BJ (cell line): Measurements from ENCODE around the gene RIPK1. TPM values are rescaled to one million over a fixed set of nuclear protein-coding genes. Genes with fewer than 3 reads are reported as not detected.

ENCODE experiments used
- CTCF ChIA-PET: fragments of 350-600 bp; formaldehyde crosslinking; extraction: SDS; loops from one replicate; lab custom pipeline; 2021; ENCODE audit warnings: antibody characterized with exemption, inconsistent platforms; lab: Yijun Ruan, JAX
- POLR2A ChIA-PET: fragments of 300-600 bp; sonication (Branson Sonifier 250); formaldehyde crosslinking; extraction: SDS; loops from one replicate; lab custom pipeline; 2021; ENCODE audit warnings: antibody characterized with exemption; lab: Charles Lee
- DNase-seq: peaks from one replicate; pipeline ENCODE4 v3.0.0-alpha.2; 2011; ENCODE audit warnings: low read depth
- H3K27me3 ChIP-seq: 2 replicates; pipeline ENCODE4 v1.6.0; 2011; ENCODE audit warnings: low read length; ENCODE audit not compliant: control insufficient read depth, insufficient read depth
- H3K36me3 ChIP-seq: 2 replicates; pipeline ENCODE4 v1.5.1; 2011; ENCODE audit warnings: low read length; ENCODE audit not compliant: control insufficient read depth, insufficient read depth
- H3K4me3 ChIP-seq: 2 replicates; pipeline ENCODE4 v1.5.1; 2011; ENCODE audit warnings: low read depth, mild to moderate bottlenecking, control low read depth, low read length
- CTCF ChIP-seq: IDR thresholded peaks from 2 replicates; pipeline ENCODE4 v1.5.1; 2011; ENCODE audit warnings: low read depth, mild to moderate bottlenecking, control low read depth, inconsistent platforms, low read length, moderate library complexity; ENCODE audit not compliant: insufficient read depth
- polyA plus RNA-seq: library from polyadenylated mRNA; depleted of rRNA; stranded (reverse); fragments of >200 nt; gene quantifications from 2 replicates; pipeline ENCODE4 v1.2.3, GENCODE V29; 2011

The RIPK1 gene
- polyA plus RNA-seq, 1 experiment = 19.5 TPM

DNA sequence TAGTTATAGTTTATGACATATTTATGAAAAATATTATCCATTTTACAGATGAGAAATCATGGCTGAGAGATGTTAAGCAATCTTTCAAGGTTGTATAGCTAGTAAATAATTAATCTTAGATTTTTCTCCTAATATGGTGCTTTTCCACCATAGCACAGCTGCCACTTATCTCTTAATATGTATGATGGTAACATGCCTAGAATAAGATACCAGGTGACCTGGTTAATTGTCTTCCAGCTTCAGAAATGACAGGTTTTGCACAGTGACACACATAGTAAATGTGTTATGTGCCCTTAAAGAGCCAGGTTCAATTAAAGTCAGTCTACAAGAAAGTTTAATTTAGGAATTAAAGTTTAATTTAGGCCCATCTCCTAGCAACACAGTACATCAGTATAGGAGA, 74.2 kb downstream of the RIPK1 start:
- TF ChIP-seq CTCF = no peak
- POLR2A ChIA-PET = no interaction called here
- DNase-seq = no peak
- no peaks in the 10 kb centered on the region for H3K27me3 ChIP-seq
- CTCF ChIA-PET = no interaction called here
- 0 out of 2 replicates have a peak, but pooled peaks cover 5% of the 10 kb centered on the region for H3K36me3 ChIP-seq
- H3K4me3 ChIP-seq = no peak overlapping the region

GRCh38 chr6:3143158-3143557, 74.9 kb downstream of the RIPK1 start:
- POLR2A ChIA-PET = no interaction called here
- CTCF ChIA-PET = interaction anchor here (1.0 kb wide), 1 partner anchor 108 kb away, joined by 3 read pairs; no protein-coding TSS in a partner anchor
- Histone ChIP-seq H3K27me3 (no peaks in the 10 kb centered on the region), H3K36me3 (peaks cover 7% of the 10 kb centered on the region; the same call in 1 of the 2 replicates), H3K4me3 (no peak overlapping the region)
- no peak for DNase-seq
- TF ChIP-seq CTCF = no peak

DNA sequence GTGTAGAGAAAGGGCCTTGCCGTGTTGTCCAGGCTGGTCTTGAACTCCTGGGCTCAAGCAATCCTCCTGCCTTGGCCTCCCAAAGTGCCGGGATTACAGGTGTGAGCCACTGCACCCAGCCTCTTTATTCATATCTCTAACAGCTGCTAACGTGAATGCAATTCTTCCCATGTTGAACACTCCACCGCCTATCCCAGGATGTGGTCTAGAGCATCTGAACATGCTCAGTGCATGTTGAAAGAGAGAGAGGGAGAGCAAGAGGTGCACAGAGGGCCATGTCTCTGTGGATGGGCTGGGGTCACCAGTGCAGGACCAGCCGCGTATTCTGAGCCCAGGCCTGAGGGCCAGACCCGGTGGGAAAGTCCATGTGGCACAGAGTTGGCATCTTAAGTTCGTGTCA, 76.3 kb downstream of the RIPK1 start:
- ChIA-PET POLR2A (no interaction called here), CTCF (no interaction called here)
- no peak for TF ChIP-seq CTCF

DNA sequence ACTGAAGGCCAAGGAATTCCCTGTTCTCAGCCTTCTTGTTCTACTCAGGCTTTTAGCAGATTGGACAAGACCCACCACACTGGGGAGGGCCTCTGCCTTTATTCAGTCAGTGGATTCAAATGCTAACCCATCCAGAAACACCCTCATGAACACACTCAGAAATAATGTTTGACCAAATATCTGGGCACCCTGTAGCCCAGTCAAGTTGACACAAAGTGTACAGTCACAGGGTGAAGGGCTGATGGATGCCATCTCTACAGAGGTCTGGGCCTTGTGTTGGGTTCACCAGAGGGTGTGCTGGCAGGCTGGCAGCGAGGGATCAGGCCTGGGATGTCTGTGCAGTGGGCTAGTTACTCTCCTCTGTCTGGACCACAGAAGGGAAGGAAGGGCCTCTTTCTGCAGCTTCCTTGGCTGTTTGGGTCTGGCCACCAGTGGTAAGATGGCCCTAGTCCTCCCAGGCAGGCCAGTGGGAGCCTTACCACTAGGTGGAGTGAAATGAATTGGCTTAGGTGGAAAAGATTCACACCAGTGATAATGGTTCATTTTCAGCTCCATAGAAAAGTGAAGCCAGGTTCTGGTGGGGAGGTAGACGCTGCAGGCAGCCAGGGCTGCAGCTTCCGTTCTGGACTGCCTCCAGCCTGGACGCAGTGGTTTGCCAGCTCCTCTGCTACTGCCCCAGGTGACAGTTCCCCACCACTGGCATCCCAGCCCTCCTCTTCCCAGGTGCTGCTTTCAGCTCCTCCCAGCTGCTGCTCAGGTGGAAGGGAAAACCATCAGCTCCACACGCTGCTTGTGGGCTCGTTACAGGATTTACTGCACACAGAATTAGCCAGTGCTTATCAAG, 79.8 kb downstream of the RIPK1 start:
- H3K27me3 ChIP-seq = no peaks in the 10 kb centered on the region
- no peak overlapping the region for H3K4me3 ChIP-seq
- CTCF ChIA-PET = interaction anchor here (0.5 to 1.5 kb wide), 4 partner anchors 9 to 207 kb away, joined by 3 to 4 read pairs (median 3); partner anchors contain the start of gene TUBB2A
- POLR2A ChIA-PET = no interaction called here
- TF ChIP-seq CTCF = no peak
- no peak for DNase-seq
- H3K36me3 ChIP-seq = peaks cover 4% of the 10 kb centered on the region; the same call in 1 of the 2 replicates

More for the DNA sequence above, 76.3 kb downstream of the RIPK1 start:
- DNase-seq = no peak
- Histone ChIP-seq H3K27me3 (no peaks in the 10 kb centered on the region), H3K4me3 (no peak overlapping the region), H3K36me3 (peaks cover 7% of the 10 kb centered on the region; the same call in 1 of the 2 replicates)

GRCh38 chr6:3151691-3152090, 83.4 kb downstream of the RIPK1 start:
- H3K27me3 ChIP-seq = no peaks in the 10 kb centered on the region
- peaks cover 2% of the 10 kb centered on the region; the same call in 1 of the 2 replicates for H3K36me3 ChIP-seq
- DNase-seq = no peak
- POLR2A ChIA-PET = no interaction called here
- no peak for TF ChIP-seq CTCF
- no peak overlapping the region for H3K4me3 ChIP-seq
- CTCF ChIA-PET = interaction anchor here (2.4 kb wide), 1 partner anchor 100 kb away, joined by 8 read pairs; no protein-coding TSS in a partner anchor
